Fibroblast of villous mesenchyme (primary cell): Measurements from ENCODE around the gene C11orf68. TPM values are rescaled to one million over a fixed set of nuclear protein-coding genes. Genes with fewer than 3 reads are reported as not detected.

Experiments
- DNase-seq: peaks from one replicate; pipeline ENCODE4 v3.0.0-alpha.2; 2010; ENCODE audit warnings: low read depth
- H3K4me3 ChIP-seq: 2 replicates; pipeline ENCODE4 v1.5.1; 2011; ENCODE audit warnings: low read depth, mild to moderate bottlenecking, low read length
- CTCF ChIP-seq: IDR thresholded peaks from 2 replicates; pipeline ENCODE4 v1.5.1; 2012; ENCODE audit warnings: low read depth, mild to moderate bottlenecking, low read length; ENCODE audit not compliant: insufficient read depth
- total RNA-seq: library from RNA; depleted of rRNA; stranded (reverse); fragments of >200 nt; gene quantifications from 2 replicates; pipeline ENCODE4 v1.2.3, GENCODE V29; 2012

Gene C11orf68
- total RNA-seq, 1 donor = 31.5 TPM

GRCh38 chr11:65921033-65921555, 2.2 kb upstream of the C11orf68 start:
- DNase-seq = no peak
- peak overlapping the region; percentile 80 for H3K4me3 ChIP-seq
- TF ChIP-seq CTCF = no peak

- TF ChIP-seq CTCF = no peak
- DNase-seq = no peak
- H3K4me3 ChIP-seq = peak overlapping the region; percentile 80
These were observed 1.5 kb upstream of the C11orf68 start for GRCh38 chr11:65920372-65920802.

GRCh38 chr11:65919573-65920371, 910 bp upstream of the C11orf68 start:
- TF ChIP-seq CTCF = no peak
- no peak for DNase-seq
- H3K4me3 ChIP-seq = peak overlapping the region; percentile 80

GRCh38 chr11:65919141-65919572, 295 bp upstream of the C11orf68 start, which contains the start of gene DRAP1:
TSS of gene DRAP1 (plus strand) at chr11:65919426. CDS start at chr11:65919502, 76 bp downstream.
- peak; percentile 99 for DNase-seq
- no peak for TF ChIP-seq CTCF
- peak within 1 kb of the TSS; percentile 94 for H3K4me3 ChIP-seq

- DNase-seq = no peak
- TF ChIP-seq CTCF = no peak
- H3K4me3 ChIP-seq = peak overlapping the region; percentile 94
These were observed 1.2 kb downstream of the C11orf68 start for GRCh38 chr11:65917434-65918210.

- DNase-seq = no peak
- peak overlapping the region; percentile 94 for H3K4me3 ChIP-seq
- no peak for TF ChIP-seq CTCF
These were observed 1.8 kb downstream of the C11orf68 start for GRCh38 chr11:65917077-65917433.
